ENCODE measurements around the gene GOLPH3L.
"Not testable (repeated sequence)": the region's sequence is repeated elsewhere in the genome, so short reads cannot be mapped to it uniquely, and the experiment has no call there.

Gene GOLPH3L

GRCh38 chr1:150661156-150661555 is 35.8 kb downstream of the GOLPH3L start:
- TF ChIP-seq, protein P1, sequence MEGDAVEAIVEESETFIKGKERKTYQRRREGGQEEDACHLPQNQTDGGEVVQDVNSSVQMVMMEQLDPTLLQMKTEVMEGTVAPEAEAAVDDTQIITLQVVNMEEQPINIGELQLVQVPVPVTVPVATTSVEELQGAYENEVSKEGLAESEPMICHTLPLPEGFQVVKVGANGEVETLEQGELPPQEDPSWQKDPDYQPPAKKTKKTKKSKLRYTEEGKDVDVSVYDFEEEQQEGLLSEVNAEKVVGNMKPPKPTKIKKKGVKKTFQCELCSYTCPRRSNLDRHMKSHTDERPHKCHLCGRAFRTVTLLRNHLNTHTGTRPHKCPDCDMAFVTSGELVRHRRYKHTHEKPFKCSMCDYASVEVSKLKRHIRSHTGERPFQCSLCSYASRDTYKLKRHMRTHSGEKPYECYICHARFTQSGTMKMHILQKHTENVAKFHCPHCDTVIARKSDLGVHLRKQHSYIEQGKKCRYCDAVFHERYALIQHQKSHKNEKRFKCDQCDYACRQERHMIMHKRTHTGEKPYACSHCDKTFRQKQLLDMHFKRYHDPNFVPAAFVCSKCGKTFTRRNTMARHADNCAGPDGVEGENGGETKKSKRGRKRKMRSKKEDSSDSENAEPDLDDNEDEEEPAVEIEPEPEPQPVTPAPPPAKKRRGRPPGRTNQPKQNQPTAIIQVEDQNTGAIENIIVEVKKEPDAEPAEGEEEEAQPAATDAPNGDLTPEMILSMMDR (conservative IDR thresholded peaks at IDR 0.05; ENCODE audit: low read depth, low read length): no peak
- no peak for DNase-seq (ENCODE audit: low read depth)
- no peak overlapping the region for H3K4me3 ChIP-seq (ENCODE audit: low read depth, low read length)

- TF ChIP-seq, protein P1 (conservative IDR thresholded peaks at IDR 0.05; ENCODE audit: low read depth, low read length): no peak
- no peak for DNase-seq (ENCODE audit: low read depth)
- H3K4me3 ChIP-seq (ENCODE audit: low read depth, low read length): no peak overlapping the region
These were observed 36.4 kb downstream of the GOLPH3L start for GRCh38 chr1:150660584-150660983.

DNA sequence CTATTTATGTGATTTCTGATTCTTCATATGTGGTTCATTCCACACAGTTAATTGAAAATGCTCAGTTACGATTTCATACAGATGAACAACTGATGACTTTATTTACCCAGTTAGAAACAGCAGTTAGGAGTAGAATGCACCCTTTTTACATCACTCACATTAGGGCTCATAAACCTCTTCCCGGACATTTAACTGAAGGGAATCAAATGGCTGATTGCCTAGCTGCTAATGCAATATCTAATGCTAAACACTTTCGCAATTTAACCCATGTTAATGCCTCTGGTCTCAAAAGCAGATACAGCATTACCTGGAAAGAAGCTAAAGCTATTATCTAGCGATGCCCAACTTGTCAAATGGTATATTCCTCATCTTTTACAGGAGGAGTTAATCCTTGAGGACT is 39.9 kb downstream of the GOLPH3L start:
- H3K4me3 ChIP-seq (ENCODE audit: low read depth, low read length); DNase-seq (ENCODE audit: low read depth): not testable (repeated sequence)

- DNase-seq (ENCODE audit: low read depth); H3K4me3 ChIP-seq (ENCODE audit: low read depth, low read length): not testable (repeated sequence)
These were observed 42.3 kb downstream of the GOLPH3L start for GRCh38 chr1:150654635-150655034.

- TF ChIP-seq, protein P1 (conservative IDR thresholded peaks at IDR 0.05; ENCODE audit: low read depth, low read length): no peak
- no peak overlapping the region for H3K4me3 ChIP-seq (ENCODE audit: low read depth, low read length)
- peak; percentile 45 for DNase-seq (ENCODE audit: low read depth)
These were observed 46.8 kb downstream of the GOLPH3L start for GRCh38 chr1:150650193-150650592.

DNA sequence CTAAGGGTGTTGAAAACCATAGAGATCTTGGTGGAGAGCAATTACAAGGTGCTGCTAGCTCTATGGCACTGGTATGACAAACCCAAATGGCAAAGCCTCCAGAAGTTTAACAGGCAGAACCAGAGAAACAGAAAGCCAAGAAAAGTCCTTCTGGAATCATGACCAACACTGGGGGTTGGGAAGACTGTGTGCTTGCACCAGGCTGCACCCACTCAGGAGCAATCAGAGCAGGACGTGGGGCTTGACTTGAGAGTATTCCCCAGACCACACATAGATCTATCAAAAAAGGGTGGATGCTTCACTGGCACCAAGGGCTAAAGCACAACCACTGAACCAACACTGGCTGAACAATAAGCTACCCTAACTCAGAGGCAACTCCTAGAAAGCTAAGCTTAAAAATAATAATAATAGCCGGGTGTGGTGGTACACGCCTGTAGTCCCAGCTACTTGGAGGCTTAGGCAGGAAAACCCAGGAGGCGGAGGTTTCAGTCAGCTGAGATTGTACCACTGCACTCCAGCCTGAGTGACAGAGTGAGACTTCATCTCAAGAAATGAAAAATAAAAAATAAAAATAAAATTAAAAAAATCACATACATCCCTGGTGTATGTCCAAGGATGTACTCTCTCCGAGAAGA is 47.4 kb downstream of the GOLPH3L start:
- H3K4me3 ChIP-seq (ENCODE audit: low read depth, low read length): no peak overlapping the region
- DNase-seq (ENCODE audit: low read depth): no peak
- TF ChIP-seq, protein P1 (conservative IDR thresholded peaks at IDR 0.05; ENCODE audit: low read depth, low read length): no peak

- no peak for DNase-seq (ENCODE audit: low read depth)
- H3K4me3 ChIP-seq (ENCODE audit: low read depth, low read length): no peak overlapping the region
- TF ChIP-seq, protein P1 (conservative IDR thresholded peaks at IDR 0.05; ENCODE audit: low read depth, low read length): no peak
These were observed 54.7 kb downstream of the GOLPH3L start for GRCh38 chr1:150642296-150642695.

DNA sequence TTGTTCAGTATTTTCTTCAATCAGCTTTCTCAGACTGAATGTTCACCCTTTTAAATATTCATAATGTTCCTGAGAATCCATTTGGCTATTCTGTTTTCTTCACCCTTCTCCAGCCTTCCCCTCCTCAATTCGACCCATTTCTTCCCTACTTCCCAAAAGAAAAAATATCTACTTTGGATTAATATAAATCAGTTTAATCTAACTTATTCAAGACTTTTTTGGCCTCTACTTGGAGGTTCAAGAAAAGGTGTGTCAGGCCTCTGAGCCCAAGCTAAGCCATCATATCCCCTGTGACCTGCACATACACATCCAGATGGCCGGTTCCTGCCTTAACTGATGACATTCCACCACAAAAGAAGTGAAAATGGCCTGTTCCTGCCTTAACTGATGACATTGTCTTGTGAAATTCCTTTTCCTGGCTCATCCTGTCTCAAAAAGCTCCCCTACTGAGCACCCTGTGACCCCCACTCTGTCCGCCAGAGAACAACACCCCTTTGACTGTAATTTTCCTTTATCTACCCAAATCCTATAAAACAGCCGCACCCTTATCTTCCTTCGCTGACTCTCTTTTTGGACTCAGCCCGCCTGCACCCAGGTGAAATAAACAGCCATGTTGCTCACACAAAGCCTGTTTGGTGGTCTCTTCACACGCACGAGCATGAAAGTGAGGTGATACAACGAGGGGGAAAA is 55.7 kb downstream of the GOLPH3L start:
- not testable (repeated sequence) for H3K4me3 ChIP-seq (ENCODE audit: low read depth, low read length); DNase-seq (ENCODE audit: low read depth)

GRCh38 chr1:150638430-150638829 is 58.5 kb downstream of the GOLPH3L start:
- not testable (repeated sequence) for DNase-seq (ENCODE audit: low read depth); H3K4me3 ChIP-seq (ENCODE audit: low read depth, low read length)

DNA sequence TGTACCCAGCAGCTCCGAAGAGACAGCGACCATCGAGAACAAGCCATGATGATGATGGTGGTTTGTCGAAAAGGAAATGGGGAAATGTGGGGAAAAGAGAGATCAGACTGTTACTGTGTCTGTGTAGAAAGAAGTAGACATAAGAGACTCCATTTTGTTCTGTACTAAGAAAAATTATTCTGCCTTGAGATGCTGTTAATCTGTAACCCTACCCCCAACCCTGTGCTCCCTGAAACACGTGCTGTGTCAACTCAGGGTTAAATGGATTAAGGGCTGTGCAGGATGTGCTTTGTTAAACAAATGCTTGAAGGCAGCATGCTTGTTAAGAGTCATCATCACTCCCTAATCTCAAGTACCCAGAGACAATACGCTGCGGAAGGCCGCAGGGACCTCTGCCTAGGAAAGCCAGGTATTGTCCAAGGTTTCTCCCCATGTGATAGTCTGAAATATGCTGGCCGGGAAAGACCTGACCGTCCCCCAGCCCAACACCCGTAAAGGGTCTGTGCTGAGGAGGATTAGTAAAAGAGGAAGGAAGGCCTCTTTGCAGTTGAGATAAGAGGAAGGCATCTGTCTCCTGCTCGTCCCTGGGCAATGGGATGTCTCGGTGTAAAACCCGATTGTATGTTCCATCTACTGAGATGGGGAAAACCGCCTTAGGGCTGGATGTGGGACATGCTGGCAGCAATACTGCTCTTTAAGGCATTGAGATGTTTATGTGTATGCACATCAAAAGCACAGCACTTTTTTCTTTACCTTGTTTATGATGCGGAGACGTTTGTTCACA is 61.9 kb downstream of the GOLPH3L start:
- not testable (repeated sequence) for H3K4me3 ChIP-seq (ENCODE audit: low read depth, low read length); DNase-seq (ENCODE audit: low read depth)

Data from choroid plexus epithelial cell (primary cell).